Measurements from ENCODE around the gene RAB40C.

The RAB40C gene

GRCh38 chr16:565419-566330, 24.2 kb upstream of the RAB40C start:
- peak overlapping the region; percentile 88; the same call in 1 of the 2 replicates for H3K4me2 ChIP-seq (ENCODE audit: low read depth, low read length)
- no peak for TF ChIP-seq EZH2phosphoT487 (IDR thresholded peaks at IDR 0.05; ENCODE audit: low read length)
- TF ChIP-seq EZH2 (optimal IDR thresholded peaks at IDR 0.05; ENCODE audit: low read depth, low read length) = no peak
- no peak for TF ChIP-seq CTCF (IDR thresholded peaks at IDR 0.05; ENCODE audit: low read length)
- H3K9ac ChIP-seq (ENCODE audit: low read length) = no peak overlapping the region
- no peaks in the 10 kb centered on the region for H3K9me3 ChIP-seq (replicated peaks; ENCODE audit: insufficient read depth, low read length)
- peaks cover 23% of the 10 kb centered on the region for H3K27me3 ChIP-seq (replicated peaks; ENCODE audit: insufficient read depth, low read length)
- no peak for DNase-seq
- H3K9me2 ChIP-seq (replicated peaks; ENCODE audit: insufficient read depth, low read length) = no peaks in the 10 kb centered on the region
- no peak overlapping the region for H3K27ac ChIP-seq (ENCODE audit: low read length)
- H3K36me3 ChIP-seq (replicated peaks; ENCODE audit: insufficient read depth, low read length) = no peaks in the 10 kb centered on the region
- peak overlapping the region; percentile 90 for H2AFZ ChIP-seq (ENCODE audit: low read length)
- H4K20me1 ChIP-seq (ENCODE audit: insufficient read depth, low read length) = no peaks in the 10 kb centered on the region
- peaks cover 6% of the 10 kb centered on the region for H3F3A ChIP-seq (ENCODE audit: insufficient read depth, low read length)
- H3K4me3 ChIP-seq (ENCODE audit: low read length) = no peak overlapping the region
- peaks cover 16% of the 10 kb centered on the region for H3K79me2 ChIP-seq (ENCODE audit: low read length)
- peaks cover 19% of the 10 kb centered on the region for H3K4me1 ChIP-seq (ENCODE audit: low read length)

- Histone ChIP-seq H3F3A (ENCODE audit: insufficient read depth, low read length) (peaks cover 6% of the 10 kb centered on the region), H3K36me3 (replicated peaks; ENCODE audit: insufficient read depth, low read length) (no peaks in the 10 kb centered on the region), H3K4me1 (ENCODE audit: low read length) (peaks cover 19% of the 10 kb centered on the region), H3K4me3 (ENCODE audit: low read length) (peak within 1 kb of the TSS; percentile 52), H3K4me2 (ENCODE audit: low read depth, low read length) (peak within 1 kb of the TSS; percentile 88), H3K27me3 (replicated peaks; ENCODE audit: insufficient read depth, low read length) (peaks cover 13% of the 10 kb centered on the region), H4K20me1 (ENCODE audit: insufficient read depth, low read length) (no peaks in the 10 kb centered on the region), H3K9me3 (replicated peaks; ENCODE audit: insufficient read depth, low read length) (no peaks in the 10 kb centered on the region), H2AFZ (ENCODE audit: low read length) (peak within 1 kb of the TSS; percentile 90), H3K9ac (ENCODE audit: low read length) (peak within 1 kb of the TSS; percentile 66), H3K9me2 (replicated peaks; ENCODE audit: insufficient read depth, low read length) (no peaks in the 10 kb centered on the region), H3K79me2 (ENCODE audit: low read length) (peaks cover 25% of the 10 kb centered on the region), H3K27ac (ENCODE audit: low read length) (peak within 1 kb of the TSS; percentile 70)
- DNase-seq = peak; percentile 87
- no peak for TF ChIP-seq EZH2phosphoT487 (IDR thresholded peaks at IDR 0.05; ENCODE audit: low read length)
- no peak for TF ChIP-seq EZH2 (optimal IDR thresholded peaks at IDR 0.05; ENCODE audit: low read depth, low read length)
- TF ChIP-seq CTCF (IDR thresholded peaks at IDR 0.05; ENCODE audit: low read length) = no peak
Measured at GRCh38 chr16:566475-567372, 23.1 kb upstream of the RAB40C start, which contains the start of gene NHLRC4. TSS of gene NHLRC4 (plus strand) at chr16:567005. CDS start at chr16:568048, 1,043 bp downstream.

- Histone ChIP-seq H3K4me2 (ENCODE audit: low read depth, low read length) (peak overlapping the region; percentile 88), H3K9ac (ENCODE audit: low read length) (peak overlapping the region; percentile 66), H3K79me2 (ENCODE audit: low read length) (peaks cover 31% of the 10 kb centered on the region), H4K20me1 (ENCODE audit: insufficient read depth, low read length) (no peaks in the 10 kb centered on the region), H3K4me1 (ENCODE audit: low read length) (peaks cover 19% of the 10 kb centered on the region), H3K27ac (ENCODE audit: low read length) (peak overlapping the region; percentile 70), H3F3A (ENCODE audit: insufficient read depth, low read length) (peaks cover 6% of the 10 kb centered on the region), H3K36me3 (replicated peaks; ENCODE audit: insufficient read depth, low read length) (no peaks in the 10 kb centered on the region), H3K9me3 (replicated peaks; ENCODE audit: insufficient read depth, low read length) (no peaks in the 10 kb centered on the region), H3K9me2 (replicated peaks; ENCODE audit: insufficient read depth, low read length) (no peaks in the 10 kb centered on the region), H3K27me3 (replicated peaks; ENCODE audit: insufficient read depth, low read length) (peaks cover 4% of the 10 kb centered on the region; the same call in 1 of the 2 replicates), H3K4me3 (ENCODE audit: low read length) (peak overlapping the region; percentile 52), H2AFZ (ENCODE audit: low read length) (peak overlapping the region; percentile 90)
- TF ChIP-seq EZH2phosphoT487 (IDR thresholded peaks at IDR 0.05; ENCODE audit: low read length) = no peak
- TF ChIP-seq CTCF (IDR thresholded peaks at IDR 0.05; ENCODE audit: low read length) = no peak
- TF ChIP-seq EZH2 (optimal IDR thresholded peaks at IDR 0.05; ENCODE audit: low read depth, low read length) = no peak
- no peak for DNase-seq
Measured at GRCh38 chr16:567373-568256, 22.3 kb upstream of the RAB40C start.

Data from MM.1S (cell line).